Measurements from ENCODE around the gene AFF1.
"Not testable (repeated sequence)": the region's sequence is repeated elsewhere in the genome, so short reads cannot be mapped to it uniquely, and the experiment has no call there.

The AFF1 gene

GRCh38 chr4:87081826-87082225, 147.0 kb downstream of the AFF1 start:
- no peak for DNase-seq (ENCODE audit: low read depth)

GRCh38 chr4:87085732-87086131, 150.9 kb downstream of the AFF1 start:
- not testable (repeated sequence) for DNase-seq (ENCODE audit: low read depth)

DNA sequence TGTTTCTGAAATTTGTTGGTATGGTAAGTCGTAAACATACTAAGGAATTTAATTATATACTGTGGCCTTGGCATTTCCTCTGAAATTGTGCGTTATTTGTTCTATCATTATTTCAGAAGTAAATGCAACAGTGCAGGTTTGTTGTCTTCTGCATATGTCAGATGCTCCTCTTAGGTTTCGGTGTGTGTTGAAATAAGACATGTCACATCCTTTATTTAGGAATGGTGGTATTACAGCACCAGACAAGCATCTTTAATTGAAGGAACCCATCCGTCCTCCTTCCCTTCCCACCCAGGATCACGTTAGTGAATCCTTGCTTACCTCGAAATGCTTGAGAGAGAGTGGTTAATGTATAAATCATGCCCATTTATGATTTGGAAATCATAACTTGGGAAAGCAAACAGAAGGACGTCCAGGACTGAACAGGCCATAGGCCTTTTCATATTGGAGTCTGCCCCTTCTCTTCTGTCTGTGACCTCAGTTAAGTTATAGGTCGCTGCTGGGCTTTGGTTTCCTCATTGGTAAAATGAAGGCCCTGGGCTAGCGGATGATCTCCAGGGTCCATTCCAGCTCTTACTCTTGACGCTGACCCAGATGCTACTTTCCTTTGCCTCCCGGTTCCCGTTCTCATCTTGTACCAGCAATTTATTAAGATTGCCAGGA, 151.5 kb downstream of the AFF1 start:
- DNase-seq (ENCODE audit: low read depth) = no peak

- no peak for DNase-seq (ENCODE audit: low read depth)
These were observed 152.2 kb downstream of the AFF1 start for GRCh38 chr4:87087015-87087414.

GRCh38 chr4:87087420-87087819, 152.6 kb downstream of the AFF1 start:
- no peak for DNase-seq (ENCODE audit: low read depth)

GRCh38 chr4:87088186-87088585, 153.4 kb downstream of the AFF1 start:
- no peak for DNase-seq (ENCODE audit: low read depth)

DNA sequence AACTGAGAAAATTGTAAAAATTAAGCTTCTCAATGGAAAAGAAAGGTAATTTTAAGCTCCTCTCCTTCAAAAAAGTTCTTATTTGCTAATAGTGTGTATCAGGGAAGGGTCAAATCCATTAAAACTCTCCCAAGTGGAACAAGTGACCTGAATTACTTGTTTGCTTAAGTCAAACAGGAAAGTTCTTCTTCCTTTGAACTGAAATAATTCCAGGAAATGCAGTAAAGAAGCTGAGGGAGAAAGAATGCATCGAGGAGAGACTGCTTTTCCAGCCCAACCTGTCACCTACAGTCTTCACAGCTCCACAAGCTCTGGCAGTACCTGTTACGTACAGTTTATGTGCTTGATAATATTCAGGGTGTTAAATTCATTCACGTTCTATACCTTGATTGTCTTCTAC, 154.6 kb downstream of the AFF1 start:
- no peak for DNase-seq (ENCODE audit: low read depth)

GRCh38 chr4:87090305-87090704, 155.5 kb downstream of the AFF1 start:
- DNase-seq (ENCODE audit: low read depth) = no peak

- no peak for DNase-seq (ENCODE audit: low read depth)
These were observed 157.8 kb downstream of the AFF1 start for GRCh38 chr4:87092389-87093141.

- DNase-seq (ENCODE audit: low read depth) = no peak
These were observed 158.8 kb downstream of the AFF1 start for GRCh38 chr4:87093443-87094123.

GRCh38 chr4:87097075-87097474, 162.3 kb downstream of the AFF1 start:
- no peak for DNase-seq (ENCODE audit: low read depth)

- no peak for DNase-seq (ENCODE audit: low read depth)
These were observed 165.4 kb downstream of the AFF1 start for GRCh38 chr4:87100168-87100567.

DNA sequence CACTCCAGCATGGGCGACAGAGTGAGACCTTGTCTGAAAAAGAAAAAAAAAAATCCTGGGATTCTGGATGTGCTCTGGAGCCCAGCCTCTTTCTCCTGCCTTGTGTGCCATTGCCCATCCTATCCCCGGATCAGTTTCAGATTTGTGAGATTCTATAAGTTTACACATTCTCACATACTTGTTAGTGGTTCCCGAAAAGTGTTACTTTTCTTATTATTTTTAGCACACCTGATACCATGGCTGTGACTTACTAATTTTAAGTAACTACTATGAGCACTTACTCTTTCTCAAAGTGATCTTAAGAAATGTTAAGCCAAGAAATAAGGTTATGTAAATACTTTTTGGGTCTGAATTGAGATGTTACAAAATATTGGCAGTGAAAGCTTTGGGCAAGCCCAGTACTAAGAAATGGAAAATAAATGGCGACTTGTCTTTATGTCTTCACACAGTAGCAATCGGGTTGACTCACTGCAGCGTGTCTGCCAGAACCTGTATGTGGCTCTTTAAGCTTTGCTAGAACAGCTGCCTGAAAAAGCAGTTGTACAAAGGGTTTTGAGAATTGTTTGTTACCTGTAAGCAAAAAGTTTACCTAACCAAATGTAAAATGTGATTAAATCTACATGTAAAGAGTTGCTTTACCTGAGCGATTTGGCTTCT, 166.9 kb downstream of the AFF1 start:
- no peak for DNase-seq (ENCODE audit: low read depth)

DNA sequence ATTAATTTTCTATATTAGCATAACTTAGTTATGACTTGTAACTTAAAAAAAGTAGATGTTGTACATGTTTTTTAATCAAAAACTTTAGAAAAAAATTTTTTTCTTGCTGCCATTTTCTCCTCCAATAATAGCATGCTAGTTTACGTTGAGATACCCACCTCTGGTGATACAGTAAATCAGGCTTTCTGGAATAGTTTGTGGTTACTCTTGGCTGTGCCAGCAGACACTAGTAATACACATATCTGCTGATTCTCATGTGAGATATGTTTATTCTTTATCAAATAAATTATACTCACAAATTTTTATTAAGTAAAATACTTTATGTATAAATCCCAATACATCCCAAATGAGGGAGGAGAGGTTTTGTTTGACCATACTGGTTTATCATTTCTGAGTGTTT, 168.3 kb downstream of the AFF1 start:
- no peak for DNase-seq (ENCODE audit: low read depth)

- DNase-seq (ENCODE audit: low read depth) = no peak
These were observed 168.9 kb downstream of the AFF1 start for GRCh38 chr4:87103691-87104187.

- DNase-seq (ENCODE audit: low read depth) = no peak
These were observed 170.5 kb downstream of the AFF1 start for GRCh38 chr4:87105101-87105845.

GRCh38 chr4:87108142-87108546, 173.3 kb downstream of the AFF1 start:
- DNase-seq (ENCODE audit: low read depth) = no peak

GRCh38 chr4:87109121-87109520, 174.3 kb downstream of the AFF1 start:
- DNase-seq (ENCODE audit: low read depth) = no peak

- no peak for DNase-seq (ENCODE audit: low read depth)
These were observed 175.1 kb downstream of the AFF1 start for GRCh38 chr4:87109945-87110344.

DNA sequence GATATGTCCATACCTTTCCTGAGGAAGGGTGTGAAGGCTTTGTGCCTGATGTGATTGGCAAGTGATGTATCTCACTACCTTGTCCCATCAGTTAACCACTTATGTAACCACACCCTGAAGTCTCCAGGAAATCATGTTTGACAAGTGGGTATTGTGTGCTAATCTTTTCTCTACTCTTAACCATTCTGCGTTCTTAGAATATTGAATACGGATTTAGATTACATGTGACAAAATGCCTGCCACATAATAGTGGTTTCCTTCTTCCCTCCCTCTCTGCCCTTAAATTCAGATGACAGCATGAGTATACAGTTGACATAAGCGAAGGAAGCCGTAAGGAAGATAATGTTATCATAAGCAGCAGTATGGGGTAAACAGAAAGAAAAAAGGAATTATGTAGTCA, 177.3 kb downstream of the AFF1 start:
- DNase-seq (ENCODE audit: low read depth) = no peak

GRCh38 chr4:87114245-87115062, 179.6 kb downstream of the AFF1 start:
- no peak for DNase-seq (ENCODE audit: low read depth)
